NB4 (cell line): Measurements from ENCODE around the gene HTT.

Source experiments
- DNase-seq: peaks from one replicate; pipeline ENCODE4 v3.0.0; 2010; ENCODE audit warnings: low read depth
- H3K4me3 ChIP-seq: one replicate; pipeline ENCODE4 v1.5.1; 2011; ENCODE audit warnings: mild to moderate bottlenecking, low read depth, low read length, moderate library complexity
- MAX ChIP-seq: IDR thresholded peaks from 2 replicates; pipeline ENCODE4 v1.6.1; 2011; ENCODE audit warnings: low read depth, low read length
- MYC ChIP-seq: IDR thresholded peaks from 2 replicates; pipeline ENCODE4 v1.6.1; 2011; ENCODE audit warnings: low read depth, low read length
- POLR2A ChIP-seq: IDR thresholded peaks from 2 replicates; pipeline ENCODE4 v1.6.1; 2011; ENCODE audit warnings: mild to moderate bottlenecking; ENCODE audit not compliant: insufficient read length; ENCODE audit errors: extremely low read depth
- TF ChIP-seq, protein P1 (sequence below): IDR thresholded peaks from one replicate; pipeline ENCODE4 v1.5.1; 2012; ENCODE audit warnings: low read depth, low read length

Gene HTT

GRCh38 chr4:3250438-3250955, 176.0 kb downstream of the HTT start:
- no peak for TF ChIP-seq MYC
- TF ChIP-seq, protein P1, sequence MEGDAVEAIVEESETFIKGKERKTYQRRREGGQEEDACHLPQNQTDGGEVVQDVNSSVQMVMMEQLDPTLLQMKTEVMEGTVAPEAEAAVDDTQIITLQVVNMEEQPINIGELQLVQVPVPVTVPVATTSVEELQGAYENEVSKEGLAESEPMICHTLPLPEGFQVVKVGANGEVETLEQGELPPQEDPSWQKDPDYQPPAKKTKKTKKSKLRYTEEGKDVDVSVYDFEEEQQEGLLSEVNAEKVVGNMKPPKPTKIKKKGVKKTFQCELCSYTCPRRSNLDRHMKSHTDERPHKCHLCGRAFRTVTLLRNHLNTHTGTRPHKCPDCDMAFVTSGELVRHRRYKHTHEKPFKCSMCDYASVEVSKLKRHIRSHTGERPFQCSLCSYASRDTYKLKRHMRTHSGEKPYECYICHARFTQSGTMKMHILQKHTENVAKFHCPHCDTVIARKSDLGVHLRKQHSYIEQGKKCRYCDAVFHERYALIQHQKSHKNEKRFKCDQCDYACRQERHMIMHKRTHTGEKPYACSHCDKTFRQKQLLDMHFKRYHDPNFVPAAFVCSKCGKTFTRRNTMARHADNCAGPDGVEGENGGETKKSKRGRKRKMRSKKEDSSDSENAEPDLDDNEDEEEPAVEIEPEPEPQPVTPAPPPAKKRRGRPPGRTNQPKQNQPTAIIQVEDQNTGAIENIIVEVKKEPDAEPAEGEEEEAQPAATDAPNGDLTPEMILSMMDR, result no peak
- TF ChIP-seq MAX, result no peak
- TF ChIP-seq POLR2A, result no peak
- DNase-seq, result no peak
- H3K4me3 ChIP-seq, result no peak overlapping the region

GRCh38 chr4:3250956-3251690, 176.6 kb downstream of the HTT start:
- no peak for DNase-seq
- TF ChIP-seq MAX (no peak), MYC (no peak), POLR2A (no peak)
- TF ChIP-seq, protein P1, result no peak
- H3K4me3 ChIP-seq, result no peak overlapping the region

DNA sequence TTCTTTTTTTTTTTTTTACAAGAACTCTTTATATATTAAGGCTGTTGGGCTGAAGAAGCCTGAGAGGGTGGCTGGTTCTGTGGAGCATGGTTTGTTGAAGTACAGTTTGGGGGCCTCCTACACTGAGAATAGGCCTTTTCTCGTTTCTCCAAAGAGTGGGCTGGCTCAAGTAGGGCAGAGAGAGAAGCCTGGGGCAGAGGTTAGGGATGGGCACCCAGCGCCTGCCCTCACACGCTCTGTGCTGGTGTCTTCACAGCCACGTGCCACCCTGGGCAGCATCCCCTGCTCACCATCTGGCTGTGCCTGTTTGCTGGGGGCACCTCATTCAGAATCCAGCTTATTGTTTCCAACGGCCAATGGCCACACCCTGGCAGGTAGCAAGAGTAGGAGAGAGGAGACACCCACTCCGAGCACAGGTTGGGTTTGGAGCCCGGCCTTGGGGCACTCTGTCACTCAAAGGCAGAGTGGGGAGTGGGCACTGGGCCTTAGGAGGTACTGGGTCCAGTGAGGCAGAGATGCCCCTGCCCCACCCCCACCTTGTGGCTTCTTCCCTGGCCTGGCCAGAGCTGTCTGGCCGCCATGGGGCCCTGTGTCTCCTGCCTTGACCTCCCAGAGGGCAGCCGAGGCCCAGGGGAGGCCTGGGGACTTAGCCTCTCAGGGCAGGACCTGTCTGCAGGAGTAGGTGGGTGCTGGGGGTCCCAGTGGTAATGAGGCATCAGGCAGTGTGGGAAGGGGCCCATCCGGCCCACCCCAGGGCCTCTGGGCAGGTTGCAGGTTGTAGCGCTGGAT, 177.4 kb downstream of the HTT start:
- no peak overlapping the region for H3K4me3 ChIP-seq
- TF ChIP-seq MAX, result no peak
- no peak for TF ChIP-seq POLR2A
- TF ChIP-seq, protein P1, result no peak
- no peak for TF ChIP-seq MYC

DNA sequence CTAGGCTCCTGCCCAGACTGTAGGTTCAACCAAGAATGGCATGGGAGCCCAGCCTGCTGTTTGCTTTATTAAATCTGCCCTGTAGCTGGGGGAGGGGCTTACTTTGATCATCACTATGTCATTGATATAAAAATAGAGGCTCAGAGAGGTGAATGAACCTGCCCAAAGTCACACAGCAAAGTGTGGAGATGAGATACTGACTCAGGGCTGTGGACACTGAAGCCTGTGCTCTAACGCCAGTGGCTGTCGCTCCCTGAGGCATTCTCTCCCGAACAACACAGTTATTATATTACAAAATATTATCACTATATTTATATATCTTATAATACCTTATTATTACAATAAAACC, 178.0 kb downstream of the HTT start:
- no peak for TF ChIP-seq POLR2A
- TF ChIP-seq MYC, result no peak
- TF ChIP-seq, protein P1, result no peak
- no peak for TF ChIP-seq MAX
- no peak overlapping the region for H3K4me3 ChIP-seq
- no peak for DNase-seq

More for the DNA sequence above, 177.4 kb downstream of the HTT start:
- DNase-seq, result no peak

- no peak for DNase-seq
- TF ChIP-seq MAX (no peak), MYC (no peak), POLR2A (no peak)
- TF ChIP-seq, protein P1, result no peak
- no peak overlapping the region for H3K4me3 ChIP-seq
Measured at GRCh38 chr4:3252831-3253641, 178.6 kb downstream of the HTT start.
